HG03103 (cell line): Measurements from ENCODE around the gene PIK3R4.

Source experiments
- ATAC-seq: cut with Tn5 transposase; IDR thresholded peaks from one replicate; pipeline ENCODE4 v1.9.1; 2021; ENCODE audit warnings: low read depth; ENCODE audit not compliant: unreplicated experiment

Gene PIK3R4

GRCh38 chr3:130692455-130692854 is 54.2 kb downstream of the PIK3R4 start:
- no peak for ATAC-seq

DNA sequence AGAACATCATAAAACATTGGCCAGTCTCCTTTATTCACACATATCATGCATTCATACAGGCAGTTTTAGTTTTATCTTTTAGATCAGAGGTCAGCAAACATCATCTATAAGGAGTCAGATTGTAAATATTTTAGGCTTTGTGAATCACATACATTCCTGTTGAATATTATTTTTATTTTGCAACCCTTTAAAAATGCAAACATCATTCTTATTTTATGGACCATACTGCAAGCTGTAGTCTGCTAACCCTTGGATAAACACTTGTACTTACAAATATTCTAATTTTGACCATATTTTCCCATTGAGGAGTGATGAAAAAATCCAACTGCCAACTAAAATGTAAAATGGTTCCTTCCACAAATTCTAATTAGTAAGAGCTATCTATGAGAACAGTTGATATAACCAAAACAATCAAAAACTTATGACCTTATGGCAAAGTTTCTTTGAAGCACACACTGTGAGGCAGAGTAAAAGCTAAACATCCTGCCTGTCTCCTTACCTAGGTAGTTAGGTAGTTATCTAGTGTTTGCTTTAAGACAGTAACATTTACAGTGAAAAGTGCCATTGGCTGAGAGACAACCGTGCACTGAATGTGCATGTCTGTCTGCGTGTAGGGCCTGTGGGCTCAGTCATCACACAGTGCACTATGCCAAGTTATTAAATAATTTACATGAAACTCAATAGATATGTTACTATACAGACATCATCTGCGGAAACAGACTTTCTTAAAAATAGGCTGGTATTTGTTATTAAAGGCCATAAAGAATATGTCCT is 57.7 kb downstream of the PIK3R4 start:
- ATAC-seq: no peak

DNA sequence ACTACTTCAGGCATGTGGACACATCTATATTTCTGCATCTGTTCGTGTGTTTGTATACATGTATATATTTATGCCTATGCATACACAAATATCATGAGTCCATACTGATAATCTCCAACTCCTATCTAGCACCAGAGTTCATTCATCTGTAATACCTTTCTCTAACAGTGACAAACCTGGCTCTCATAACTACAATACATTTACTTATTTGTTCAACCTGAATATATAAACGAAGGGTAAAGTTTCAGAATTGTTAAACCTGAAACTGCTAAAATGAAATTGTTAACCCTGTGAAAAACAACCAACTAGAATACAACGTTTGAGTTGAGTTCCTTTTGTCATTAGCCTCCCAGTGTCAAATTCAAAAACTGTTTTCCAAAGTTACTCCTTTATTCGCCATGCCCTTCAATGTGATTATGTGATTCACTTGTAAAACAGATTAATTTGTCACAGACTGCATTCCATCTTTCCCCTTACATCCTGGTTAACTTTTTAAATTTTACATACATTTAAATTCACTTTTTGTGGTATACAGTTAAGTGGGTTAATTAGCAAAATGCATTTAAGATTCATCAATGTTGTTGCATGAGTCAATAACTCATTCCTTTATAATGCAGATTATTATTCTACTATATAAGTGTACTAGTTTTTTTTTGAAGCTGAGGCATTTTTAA is 58.5 kb downstream of the PIK3R4 start:
- ATAC-seq: no peak

- ATAC-seq: no peak
Measured at GRCh38 chr3:130687327-130687726, 59.3 kb downstream of the PIK3R4 start.

DNA sequence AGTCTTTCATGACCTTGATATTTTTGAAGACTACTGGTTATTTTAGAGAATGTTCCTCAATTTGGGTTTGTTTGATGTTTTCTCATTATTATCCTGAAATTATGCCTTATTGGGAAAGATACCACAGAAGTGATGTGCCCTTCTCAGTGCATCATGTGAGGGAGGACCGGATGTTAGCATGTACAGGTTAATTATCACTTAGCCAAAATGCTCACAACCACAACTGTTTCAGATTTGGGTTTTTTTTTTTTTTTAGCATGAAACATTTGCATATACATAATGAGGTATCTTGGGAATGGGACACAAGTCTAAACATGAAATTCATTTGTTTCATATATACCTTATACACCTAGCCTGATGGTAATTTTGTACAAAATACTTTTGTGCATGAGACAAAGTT is 59.8 kb downstream of the PIK3R4 start:
- no peak for ATAC-seq

GRCh38 chr3:130682131-130682530 is 64.5 kb downstream of the PIK3R4 start:
- ATAC-seq: no peak

DNA sequence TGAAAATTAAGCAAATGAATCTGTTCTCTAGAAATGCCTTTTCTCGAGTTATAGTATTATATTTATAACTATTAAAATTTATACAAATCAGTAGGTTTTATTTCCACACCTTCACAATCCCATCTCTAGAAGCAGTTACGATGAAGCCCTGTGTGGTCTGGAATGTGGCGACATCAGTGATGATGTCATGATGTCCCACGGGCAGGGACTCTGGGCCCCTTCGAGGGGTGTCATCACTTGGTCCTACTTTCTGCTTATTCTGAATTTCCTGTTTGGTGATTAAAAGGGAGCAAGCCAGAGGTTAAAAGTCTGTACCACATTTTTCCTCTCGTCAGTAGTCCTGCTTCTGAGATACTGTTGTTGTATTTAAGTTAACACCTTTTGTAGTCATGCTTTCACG is 67.4 kb downstream of the PIK3R4 start:
- ATAC-seq: no peak

GRCh38 chr3:130677343-130677742 is 69.3 kb downstream of the PIK3R4 start:
- no peak for ATAC-seq

DNA sequence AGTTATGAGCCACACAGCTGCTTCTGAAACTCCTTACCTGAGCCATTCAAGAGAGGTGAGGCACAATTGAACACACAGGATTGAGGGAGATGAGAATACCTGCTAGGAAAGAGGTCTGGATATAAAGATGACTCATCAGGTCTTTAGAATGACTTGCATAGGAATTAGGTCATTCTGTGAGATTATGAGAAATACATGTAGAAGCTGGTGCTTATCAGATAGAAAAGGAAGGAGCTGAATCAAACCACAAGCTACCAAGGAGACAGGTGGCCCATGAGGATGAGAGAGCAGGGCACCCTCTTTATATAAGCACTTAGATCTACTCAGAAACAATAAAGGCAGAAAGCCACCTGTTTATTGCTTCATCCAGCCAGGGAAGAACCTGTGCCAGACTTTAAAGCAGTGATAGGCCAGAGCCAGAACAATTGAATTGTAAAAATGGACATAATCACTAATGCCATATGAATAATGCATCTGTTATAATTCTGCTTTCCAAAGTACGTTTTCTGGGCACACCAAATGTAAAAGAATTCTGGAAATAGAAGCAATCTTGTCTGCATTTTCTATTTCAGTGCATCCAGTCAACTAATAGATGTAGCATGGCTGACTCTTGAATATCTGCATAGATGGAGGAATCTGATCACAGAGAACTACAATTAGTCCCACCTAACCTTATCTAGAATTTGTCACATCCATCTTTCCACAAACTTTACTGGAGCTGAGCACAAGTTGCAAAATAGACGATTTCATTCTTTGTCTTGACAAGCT is 74.9 kb downstream of the PIK3R4 start:
- no peak for ATAC-seq

DNA sequence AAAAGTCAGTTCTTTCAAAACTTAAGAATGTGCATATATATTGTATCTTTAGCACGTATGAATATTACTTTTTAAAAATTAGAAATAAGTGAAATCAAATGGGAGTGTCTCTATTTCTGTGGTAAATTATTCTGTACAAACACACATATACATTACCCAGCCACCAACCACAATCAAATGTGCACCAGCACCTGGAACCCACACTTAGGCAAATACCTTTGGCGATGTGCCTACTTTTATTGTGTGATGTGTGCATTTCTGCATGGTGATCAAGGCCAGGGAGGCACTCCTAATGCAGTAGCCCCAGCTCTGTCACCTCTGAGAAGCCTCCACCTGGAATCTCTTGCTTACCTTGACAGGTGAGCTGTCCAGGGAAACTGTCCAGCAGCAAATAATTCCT is 76.9 kb downstream of the PIK3R4 start:
- no peak for ATAC-seq

DNA sequence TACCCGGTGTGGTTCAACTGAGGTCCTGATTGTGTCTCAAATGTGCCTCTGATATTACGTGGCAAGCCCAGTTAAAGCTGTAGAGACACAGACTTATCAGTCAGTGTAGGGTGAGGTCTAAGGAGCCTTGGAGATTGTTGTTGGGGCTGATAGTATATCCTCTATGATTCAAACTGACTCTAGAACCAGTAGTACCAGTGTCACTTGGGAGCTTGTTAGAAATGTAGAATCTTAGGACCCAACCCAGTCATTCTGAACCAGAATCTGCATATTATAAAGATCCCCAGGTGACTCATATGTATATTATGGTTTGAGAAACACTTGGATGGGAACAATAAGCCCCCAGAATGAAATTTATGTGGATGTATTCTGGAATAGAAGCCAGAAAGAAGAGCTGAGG is 83.5 kb downstream of the PIK3R4 start:
- no peak for ATAC-seq

- no peak for ATAC-seq
Measured at GRCh38 chr3:130662501-130662996, 84.1 kb downstream of the PIK3R4 start.

DNA sequence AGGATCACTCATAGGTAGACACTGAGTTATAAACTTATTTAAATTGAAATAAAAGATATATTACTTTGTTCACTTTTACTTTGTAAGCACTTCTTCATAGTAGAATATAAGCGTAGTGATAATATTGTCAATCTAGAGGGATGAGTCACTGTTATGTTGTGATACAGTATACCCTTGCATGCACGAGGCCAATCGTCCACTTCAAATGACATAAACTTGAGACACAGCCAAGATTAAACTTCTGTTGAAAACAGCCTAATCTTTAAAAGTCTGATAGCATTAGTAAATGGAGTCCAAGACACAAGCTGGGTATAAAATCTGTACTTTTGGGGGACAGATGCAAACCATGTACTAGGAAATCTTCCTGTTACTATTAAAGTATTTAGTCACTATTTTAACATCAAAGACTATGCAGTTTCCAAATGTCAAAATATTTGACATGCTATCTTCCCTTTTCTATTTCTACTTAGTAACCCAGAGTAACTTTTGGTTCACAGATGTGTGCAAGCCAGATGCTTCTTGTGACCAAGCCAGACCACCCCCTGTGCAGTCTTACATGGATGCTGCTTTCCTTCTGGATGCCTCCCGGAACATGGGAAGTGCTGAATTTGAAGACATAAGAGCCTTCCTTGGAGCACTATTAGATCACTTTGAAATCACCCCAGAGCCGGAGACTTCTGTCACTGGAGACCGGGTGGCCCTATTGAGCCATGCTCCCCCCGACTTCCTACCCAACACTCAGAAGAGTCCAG is 85.3 kb downstream of the PIK3R4 start:
- ATAC-seq: no peak

- no peak for ATAC-seq
Measured at GRCh38 chr3:130659911-130660310, 86.7 kb downstream of the PIK3R4 start.

GRCh38 chr3:130658678-130659077 is 88.0 kb downstream of the PIK3R4 start:
- ATAC-seq: no peak

DNA sequence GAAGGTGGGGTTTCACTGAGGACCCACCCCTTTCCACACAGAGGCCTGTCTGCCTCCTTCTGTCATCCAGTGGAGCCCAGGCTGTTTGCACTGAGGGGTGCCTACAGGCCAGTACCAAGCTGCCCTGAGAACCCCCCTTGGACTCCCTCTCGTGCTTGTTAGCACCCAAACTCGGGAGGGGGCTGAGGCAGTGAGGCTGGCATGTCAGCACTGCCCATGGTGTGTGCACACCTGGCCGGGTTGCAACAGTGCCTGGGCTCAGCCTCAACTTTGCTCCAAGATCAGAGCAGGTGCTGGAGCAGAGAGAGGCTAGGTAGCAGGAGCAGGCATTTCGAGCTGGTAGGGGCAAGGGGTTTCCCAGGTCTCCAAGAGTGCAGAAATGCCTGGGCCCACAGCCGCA is 90.0 kb downstream of the PIK3R4 start:
- no peak for ATAC-seq

DNA sequence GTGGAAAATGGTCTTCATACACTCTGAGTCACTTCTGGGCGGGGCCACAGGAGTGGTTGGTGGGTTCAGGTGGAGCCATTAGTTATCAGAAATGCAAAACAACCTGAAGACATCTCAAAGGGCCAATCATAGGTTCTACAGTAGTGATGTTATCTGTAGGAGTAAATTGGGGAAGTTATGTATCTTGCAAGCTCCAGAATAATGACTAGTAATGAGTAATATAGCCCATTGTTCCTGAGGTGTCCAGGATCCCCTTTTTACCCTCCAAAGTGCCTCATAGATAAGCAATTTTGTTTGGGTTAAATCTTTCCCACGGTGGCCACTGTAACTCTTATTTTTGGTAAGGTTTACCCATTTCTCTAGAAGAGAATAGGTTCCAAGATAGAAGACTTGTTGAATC is 91.7 kb downstream of the PIK3R4 start:
- no peak for ATAC-seq

- no peak for ATAC-seq
Measured at GRCh38 chr3:130654091-130654490, 92.5 kb downstream of the PIK3R4 start.

DNA sequence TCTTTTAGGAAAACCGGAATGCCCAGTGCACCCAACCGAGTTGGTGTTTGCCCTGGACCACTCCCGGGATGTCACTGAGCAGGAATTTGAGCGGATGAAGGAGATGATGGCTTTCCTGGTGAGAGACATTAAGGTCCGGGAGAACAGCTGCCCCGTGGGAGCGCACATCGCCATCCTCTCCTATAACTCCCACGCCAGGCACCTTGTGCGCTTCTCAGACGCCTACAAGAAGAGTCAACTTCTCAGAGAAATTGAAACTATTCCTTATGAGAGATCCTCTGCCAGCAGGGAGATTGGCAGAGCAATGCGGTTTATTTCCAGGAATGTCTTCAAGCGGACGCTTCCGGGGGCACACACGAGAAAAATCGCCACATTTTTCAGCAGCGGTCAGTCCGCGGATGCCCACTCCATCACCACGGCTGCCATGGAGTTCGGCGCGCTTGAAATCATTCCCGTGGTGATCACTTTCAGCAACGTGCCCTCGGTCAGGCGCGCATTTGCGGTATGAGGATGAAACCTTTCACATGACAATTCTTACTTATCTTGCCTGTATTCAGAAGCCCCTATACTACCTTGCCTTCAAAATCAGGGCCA is 97.5 kb downstream of the PIK3R4 start:
- no peak for ATAC-seq

DNA sequence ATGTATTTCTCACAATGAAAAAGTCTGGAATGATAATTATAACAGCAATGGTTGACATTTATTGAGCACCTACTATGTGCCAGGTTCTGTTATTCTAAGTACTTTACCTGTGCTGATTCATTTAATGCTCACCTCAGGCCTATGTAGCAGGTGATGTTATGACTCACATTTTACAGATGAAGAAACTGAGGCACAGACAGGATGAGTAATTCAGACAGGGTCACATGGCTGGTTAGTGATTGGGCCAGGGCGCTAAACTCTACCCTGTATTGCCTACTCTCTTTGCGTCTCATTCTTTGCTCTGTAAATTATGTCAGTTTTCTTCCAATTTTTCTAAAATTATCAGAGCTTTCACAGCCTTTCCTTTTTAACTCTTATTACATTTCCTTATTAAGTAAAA is 98.3 kb downstream of the PIK3R4 start:
- no peak for ATAC-seq
